ENCODE data around the gene SLF2. TPM values are rescaled to one million over a fixed set of nuclear protein-coding genes. Genes with fewer than 3 reads are reported as not detected.
"Not testable (repeated sequence)": the region's sequence is repeated elsewhere in the genome, so short reads cannot be mapped to it uniquely, and the experiment has no call there.

The SLF2 gene
- total RNA-seq, 1 donor from 2014 or later: 119 TPM

DNA sequence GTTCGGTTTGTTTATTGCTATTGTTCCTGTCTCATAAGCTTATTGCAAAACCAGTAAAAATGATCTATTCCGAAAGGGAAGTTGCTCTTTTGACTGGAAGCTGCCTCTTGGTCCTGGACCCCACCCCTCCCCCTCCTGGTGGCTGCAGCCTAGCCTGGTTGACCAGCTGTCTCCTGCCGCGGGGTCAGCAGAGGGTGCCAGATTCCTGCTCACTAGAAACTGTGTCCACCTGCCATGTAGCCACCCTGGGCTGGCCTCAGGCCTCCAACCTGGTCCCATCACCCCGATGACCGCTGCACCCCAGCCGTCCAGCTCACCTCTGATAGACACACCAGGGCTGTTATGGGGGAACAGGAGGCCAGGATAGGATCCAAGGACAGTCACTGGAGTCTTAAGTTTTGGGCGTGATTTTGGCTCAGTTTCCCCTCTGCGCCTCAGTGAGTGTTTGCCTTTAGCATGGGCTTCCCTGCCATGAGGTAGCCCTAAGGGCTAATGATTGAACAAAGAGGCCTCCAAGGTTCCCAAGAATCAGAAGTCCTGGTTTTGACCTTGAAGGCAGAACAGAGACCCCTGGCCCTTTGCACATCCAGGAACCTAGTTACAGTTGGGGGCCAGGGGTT lies 32.9 kb upstream of the SLF2 start:
- DNase-seq: no peak

DNA sequence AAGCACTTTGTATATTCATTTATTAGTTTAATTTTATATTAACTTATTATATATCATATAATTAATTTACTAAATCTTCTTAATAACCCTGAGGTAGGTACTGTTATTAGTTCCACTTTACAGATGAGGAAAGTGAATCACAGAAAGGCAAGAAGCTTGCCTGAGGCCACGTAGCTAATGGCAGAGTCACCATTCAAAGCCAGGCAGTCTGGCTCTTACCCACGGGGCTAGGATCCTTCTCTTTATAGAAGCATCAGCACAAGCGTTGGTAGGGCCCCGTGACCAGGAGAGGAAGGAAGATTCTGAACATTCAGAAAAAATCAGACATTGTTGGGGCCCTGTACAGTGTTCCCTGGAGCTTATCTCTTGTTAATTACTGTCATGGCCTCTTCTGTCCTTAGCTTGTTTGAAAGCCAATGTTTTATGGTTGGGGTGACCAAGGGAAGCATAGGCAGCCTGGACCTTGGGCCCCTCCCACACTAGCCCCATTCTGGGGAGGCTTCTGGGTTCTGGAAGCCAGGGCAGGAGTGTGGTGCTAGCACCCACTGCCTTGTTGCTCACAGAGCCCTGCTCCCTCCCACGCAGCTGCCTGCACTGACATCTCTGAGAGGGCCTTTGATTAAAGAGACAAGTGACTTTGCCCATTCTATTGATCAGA lies 31.1 kb upstream of the SLF2 start:
- DNase-seq: no peak

- no peak for DNase-seq
Measured at GRCh38 chr10:100882252-100882651, 30.5 kb upstream of the SLF2 start.

DNA sequence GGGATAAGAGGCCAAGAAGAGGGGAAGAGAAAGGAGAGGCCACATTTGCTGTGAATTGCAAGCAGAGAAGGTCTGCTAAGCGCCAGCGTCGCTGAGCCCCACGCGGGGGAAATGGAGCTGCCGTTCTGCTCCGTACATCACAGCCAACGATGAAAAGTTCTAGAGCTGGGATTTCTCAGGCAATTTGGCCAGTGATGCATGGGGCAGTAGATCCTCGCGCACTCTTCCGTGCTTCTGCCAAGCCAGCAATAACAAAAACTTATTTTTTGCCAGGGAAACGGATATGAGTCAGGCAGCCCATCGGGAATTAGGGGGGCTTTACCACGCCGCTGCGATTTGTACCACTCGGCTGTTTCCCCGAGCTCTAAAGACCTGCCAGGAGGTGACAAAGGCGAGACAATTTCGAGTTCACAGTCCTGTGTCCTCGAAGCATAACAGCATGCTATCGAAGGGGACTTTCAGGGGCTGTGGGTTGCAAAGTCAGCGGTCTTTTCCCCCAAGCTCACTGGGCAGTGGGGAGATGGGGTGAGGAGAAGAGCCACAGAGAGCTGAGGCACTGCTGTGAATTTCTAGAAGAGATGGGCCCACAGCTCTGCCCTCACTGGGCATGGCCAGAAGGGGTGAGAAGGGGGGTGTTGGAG lies 30.0 kb upstream of the SLF2 start:
- DNase-seq: peak; percentile 90

DNA sequence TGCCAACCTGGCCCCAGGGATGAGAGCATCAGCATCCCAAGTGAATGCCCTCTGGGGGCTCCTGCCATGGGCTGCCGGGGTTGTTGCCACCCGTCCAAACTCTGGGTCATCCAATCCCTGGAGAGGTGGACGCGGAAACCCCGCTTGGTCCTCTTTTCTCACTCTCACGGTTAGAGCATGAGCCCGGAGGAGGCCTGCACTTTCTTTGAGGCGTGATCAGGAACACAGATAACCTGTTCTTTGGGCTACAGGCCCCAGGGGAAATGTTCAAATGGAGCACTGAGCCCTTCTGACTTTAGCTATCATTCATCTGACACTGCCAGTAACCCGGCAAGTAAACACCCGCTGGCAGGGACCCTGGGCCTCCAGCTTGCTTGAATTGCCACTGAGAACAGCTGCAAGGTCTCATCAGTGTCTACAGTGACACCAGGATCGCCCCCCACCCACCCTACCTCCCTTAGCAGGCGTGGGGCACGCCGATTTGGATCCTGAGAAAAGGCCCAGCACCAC lies 29.4 kb upstream of the SLF2 start:
- peak; percentile 88 for DNase-seq

GRCh38 chr10:100885611-100886010 lies 27.2 kb upstream of the SLF2 start:
- DNase-seq: not testable (repeated sequence)

GRCh38 chr10:100886091-100886490 lies 26.7 kb upstream of the SLF2 start:
- DNase-seq: no peak

- no peak for DNase-seq
Measured at GRCh38 chr10:100886521-100886920, 26.2 kb upstream of the SLF2 start.

GRCh38 chr10:100886963-100887362 lies 25.8 kb upstream of the SLF2 start:
- DNase-seq: peak; percentile 98

DNA sequence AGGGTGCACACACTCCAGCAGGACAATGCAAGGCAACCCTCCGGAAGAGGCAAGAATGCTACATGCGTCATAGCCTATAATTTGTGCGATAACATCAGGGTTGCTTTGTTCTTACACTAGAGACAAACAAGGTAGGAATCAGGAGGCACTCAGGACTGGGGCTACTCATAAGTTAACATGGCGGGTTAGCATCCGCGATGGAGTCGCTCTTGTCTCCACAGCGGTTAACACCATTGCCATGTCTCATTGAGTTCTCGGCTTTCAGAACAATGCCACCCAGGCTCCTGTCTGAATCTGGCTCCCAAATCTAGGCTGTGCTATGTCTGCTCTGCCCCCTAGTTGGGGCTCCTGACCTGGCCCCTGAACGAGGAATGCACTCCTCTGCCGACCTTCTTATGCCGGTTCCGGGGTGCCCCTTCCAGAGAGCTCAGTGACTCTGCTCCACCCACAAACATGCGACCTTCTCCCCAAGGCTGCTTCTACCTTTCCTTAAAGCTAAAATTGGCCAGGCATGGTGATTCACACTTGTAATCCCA lies 24.9 kb upstream of the SLF2 start:
- no peak for DNase-seq

DNA sequence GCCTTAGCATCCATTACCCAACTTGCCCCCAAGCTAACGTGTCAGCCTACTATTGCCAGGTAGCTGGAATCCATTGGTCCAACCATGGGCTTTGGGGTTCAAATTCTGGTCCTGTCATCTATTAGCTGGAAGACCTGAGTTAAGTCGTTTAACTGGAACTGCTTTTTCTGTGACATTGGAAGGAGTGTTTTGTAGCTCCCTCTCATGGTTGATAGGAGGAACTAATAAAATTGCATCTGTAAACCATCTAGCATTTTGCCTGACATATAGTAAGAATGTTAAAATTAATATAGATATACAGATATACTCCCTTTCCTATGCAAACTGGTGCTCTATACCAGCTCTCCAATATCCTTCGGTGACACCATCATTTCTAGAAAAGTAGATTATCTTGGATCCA lies 23.8 kb upstream of the SLF2 start:
- no peak for DNase-seq

GRCh38 chr10:100889546-100889945 lies 23.2 kb upstream of the SLF2 start:
- no peak for DNase-seq

GRCh38 chr10:100890141-100890672 lies 22.6 kb upstream of the SLF2 start:
- DNase-seq: no peak

GRCh38 chr10:100890673-100891317 lies 22.0 kb upstream of the SLF2 start:
- peak; percentile 89 for DNase-seq

GRCh38 chr10:100894033-100894432 lies 18.7 kb upstream of the SLF2 start:
- DNase-seq: no peak

DNA sequence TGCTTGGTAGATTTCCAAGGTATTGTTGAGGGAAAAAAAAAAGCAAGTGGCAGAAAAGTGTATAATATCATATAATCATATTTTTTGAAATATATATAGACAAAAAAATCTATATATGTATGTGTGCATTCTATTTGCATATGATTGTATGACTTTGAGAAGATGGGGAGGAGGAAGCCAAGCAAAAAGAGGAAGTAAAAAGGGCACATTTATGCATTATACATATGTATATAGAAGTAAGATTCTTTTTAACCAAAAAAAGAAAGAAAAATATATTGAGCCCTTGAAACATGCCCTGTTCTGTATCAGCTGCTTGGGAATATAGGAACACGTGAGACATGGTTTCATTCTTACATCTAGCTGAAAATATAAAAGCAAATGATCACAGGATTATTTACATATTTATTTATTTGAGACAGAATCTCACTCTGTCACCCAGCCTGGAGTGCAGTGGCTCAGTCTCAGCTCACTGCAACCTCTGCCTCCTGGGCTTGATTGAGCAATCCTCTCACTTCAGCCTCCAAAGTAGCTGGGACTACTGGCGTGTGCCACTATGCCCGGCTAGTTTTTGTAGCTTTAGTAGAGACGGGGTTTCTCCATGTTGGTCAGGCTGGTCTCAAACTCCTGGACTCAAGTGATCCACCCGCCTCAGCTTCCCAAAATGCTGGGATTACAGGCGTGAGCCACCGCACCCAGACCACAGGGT lies 18.0 kb upstream of the SLF2 start:
- no peak for DNase-seq

DNA sequence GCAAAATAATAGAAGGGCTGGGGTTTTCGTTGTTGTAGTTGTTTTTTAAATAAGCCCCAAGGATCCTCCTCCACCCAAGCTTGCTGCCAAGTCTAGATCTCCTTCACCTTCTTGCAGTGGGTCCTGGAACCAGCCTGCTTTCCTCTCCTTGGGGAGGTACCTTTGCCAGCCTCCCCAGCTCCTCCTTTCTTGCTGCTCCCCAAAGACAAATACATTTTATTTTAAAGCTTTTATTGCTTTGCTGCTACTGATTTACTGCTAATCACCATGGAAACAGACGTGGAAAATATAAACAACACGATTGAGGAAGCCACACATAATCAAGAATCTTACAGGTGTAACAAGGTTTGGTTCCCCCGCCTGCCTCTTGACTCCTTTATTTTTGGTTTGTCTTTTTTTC lies 17.4 kb upstream of the SLF2 start:
- DNase-seq: no peak

DNA sequence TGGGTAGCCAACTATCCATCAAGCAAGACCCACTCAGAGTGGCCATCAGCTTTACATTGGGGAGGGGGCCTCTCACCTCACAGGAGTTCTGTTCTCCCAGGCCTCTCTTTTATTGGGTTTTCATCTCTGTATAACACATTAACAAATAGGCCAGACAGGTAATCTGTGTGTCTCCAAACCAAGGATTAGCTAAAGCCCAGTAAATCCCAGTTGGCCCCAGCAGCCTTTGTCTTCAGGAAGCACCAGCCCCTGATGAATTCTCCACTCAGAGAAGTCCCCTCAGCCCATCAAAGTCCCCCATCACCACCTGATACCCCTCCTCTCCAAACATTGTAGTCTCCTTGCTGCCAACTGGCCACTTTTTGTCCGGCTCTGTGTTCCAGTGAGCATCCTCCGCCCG lies 16.9 kb upstream of the SLF2 start:
- DNase-seq: no peak

- DNase-seq: no peak
Measured at GRCh38 chr10:100896876-100897461, 15.8 kb upstream of the SLF2 start.

DNA sequence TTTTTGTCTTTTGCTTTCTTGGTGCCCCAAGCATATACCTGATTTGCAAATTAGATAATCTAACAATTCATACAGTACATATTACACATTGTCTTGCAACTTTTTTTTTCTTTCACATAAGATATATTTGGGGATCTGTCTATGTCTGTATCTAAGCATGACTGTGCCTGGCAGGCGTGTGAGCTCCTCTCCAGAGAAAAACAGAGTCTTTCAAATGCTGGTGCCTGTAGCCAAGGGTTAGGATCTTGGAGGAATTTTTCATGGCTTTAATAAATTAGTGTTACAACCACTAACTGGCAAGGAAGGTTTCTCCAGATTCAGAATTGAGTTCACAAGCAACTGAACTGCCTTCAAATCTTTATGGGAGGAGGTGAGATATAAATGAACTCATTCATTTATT lies 14.8 kb upstream of the SLF2 start:
- DNase-seq: no peak

GRCh38 chr10:100899171-100899570 lies 13.6 kb upstream of the SLF2 start:
- DNase-seq: no peak

DNA sequence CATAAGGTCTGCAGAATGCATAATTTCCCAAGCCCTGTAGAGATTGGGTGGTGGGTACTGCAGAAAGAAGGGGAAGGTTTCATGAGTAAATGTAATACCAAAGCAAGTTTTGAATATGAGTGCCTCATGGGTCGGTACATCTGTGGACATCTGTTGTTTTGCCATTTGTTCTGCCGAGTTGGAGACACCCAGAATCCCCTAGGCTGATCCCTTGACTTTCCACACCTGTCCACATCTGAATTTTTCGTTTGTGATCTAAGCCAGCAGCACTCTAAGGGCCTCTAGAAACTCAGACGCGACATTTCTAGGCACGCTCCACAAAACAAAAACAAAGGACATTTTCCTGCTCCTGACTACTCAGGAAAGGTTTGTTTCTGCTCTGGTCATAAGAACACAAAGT lies 11.7 kb upstream of the SLF2 start:
- DNase-seq: peak; percentile 90

Data from tongue (tissue), 2 donors.